ENCODE data around the gene ELL2.

ELL2 gene

GRCh38 chr5:95995962-95996489, 34.4 kb upstream of the ELL2 start:
- H3K36me3 ChIP-seq: no peaks in the 10 kb centered on the region
- no peak for TF ChIP-seq CTCF (IDR thresholded peaks at IDR 0.05)
- no peaks in the 10 kb centered on the region for H3K9me3 ChIP-seq
- no peak overlapping the region for H3K4me3 ChIP-seq (ENCODE audit: low read depth in 1 of 2, low read length in 1 of 2)
- H3K4me1 ChIP-seq (ENCODE audit: control insufficient read depth in 1 of 2, insufficient read depth in 1 of 2, low read depth in 1 of 2, low read length in 1 of 2): no peaks in the 10 kb centered on the region
- no peaks in the 10 kb centered on the region for H3K27me3 ChIP-seq
- H3K27ac ChIP-seq: no peak overlapping the region

- no peak overlapping the region for H3K27ac ChIP-seq
- no peak for TF ChIP-seq CTCF (IDR thresholded peaks at IDR 0.05)
- H3K4me3 ChIP-seq (ENCODE audit: low read depth in 1 of 2, low read length in 1 of 2): no peak overlapping the region
- H3K36me3 ChIP-seq: no peaks in the 10 kb centered on the region
- no peaks in the 10 kb centered on the region for H3K27me3 ChIP-seq
- H3K9me3 ChIP-seq: no peaks in the 10 kb centered on the region
- no peaks in the 10 kb centered on the region for H3K4me1 ChIP-seq (ENCODE audit: control insufficient read depth in 1 of 2, insufficient read depth in 1 of 2, low read depth in 1 of 2, low read length in 1 of 2)
Measured at GRCh38 chr5:95993776-95994175, 32.1 kb upstream of the ELL2 start.

GRCh38 chr5:95993266-95993665, 31.6 kb upstream of the ELL2 start:
- H3K36me3 ChIP-seq: no peaks in the 10 kb centered on the region
- H3K27me3 ChIP-seq: no peaks in the 10 kb centered on the region
- H3K9me3 ChIP-seq: no peaks in the 10 kb centered on the region
- TF ChIP-seq CTCF (IDR thresholded peaks at IDR 0.05): no peak
- H3K27ac ChIP-seq: no peak overlapping the region
- no peak overlapping the region for H3K4me3 ChIP-seq (ENCODE audit: low read depth in 1 of 2, low read length in 1 of 2)
- H3K4me1 ChIP-seq (ENCODE audit: control insufficient read depth in 1 of 2, insufficient read depth in 1 of 2, low read depth in 1 of 2, low read length in 1 of 2): no peaks in the 10 kb centered on the region

GRCh38 chr5:95989283-95990048, 27.8 kb upstream of the ELL2 start:
- no peak for TF ChIP-seq CTCF (IDR thresholded peaks at IDR 0.05)
- no peaks in the 10 kb centered on the region for H3K27me3 ChIP-seq
- no peak overlapping the region for H3K27ac ChIP-seq
- no peaks in the 10 kb centered on the region for H3K4me1 ChIP-seq (ENCODE audit: control insufficient read depth in 1 of 2, insufficient read depth in 1 of 2, low read depth in 1 of 2, low read length in 1 of 2)
- H3K4me3 ChIP-seq (ENCODE audit: low read depth in 1 of 2, low read length in 1 of 2): no peak overlapping the region
- H3K36me3 ChIP-seq: no peaks in the 10 kb centered on the region
- no peaks in the 10 kb centered on the region for H3K9me3 ChIP-seq

GRCh38 chr5:95988877-95989276, 27.2 kb upstream of the ELL2 start:
- Histone ChIP-seq H3K4me1 (ENCODE audit: control insufficient read depth in 1 of 2, insufficient read depth in 1 of 2, low read depth in 1 of 2, low read length in 1 of 2) (no peaks in the 10 kb centered on the region), H3K27me3 (no peaks in the 10 kb centered on the region), H3K27ac (no peak overlapping the region), H3K4me3 (ENCODE audit: low read depth in 1 of 2, low read length in 1 of 2) (no peak overlapping the region), H3K9me3 (no peaks in the 10 kb centered on the region), H3K36me3 (no peaks in the 10 kb centered on the region)
- TF ChIP-seq CTCF (IDR thresholded peaks at IDR 0.05): no peak

Data from neutrophil (primary cell).